Body of pancreas (tissue), 4 donors: ENCODE data around the gene PIK3CG.

Experiments
- POLR2A ChIP-seq, 3 donors: fragments of 450-650 bp; IDR thresholded peaks; one replicate each; pipeline ENCODE4 v1.6.1; 2016; ENCODE audit warnings: antibody characterized with exemption in 3 of 3, mild to moderate bottlenecking in 2 of 3
- TF ChIP-seq, protein P1 (sequence below), 7 experiments: fragments of 450-650 bp in 4 of 7; fragments of 200-600 bp in 3 of 7; sonication (generic) in 3 of 7; IDR thresholded peaks; one replicate each; pipeline ENCODE4 v1.5.1; 2016 to 2019; ENCODE audit warnings: antibody characterized with exemption in 7 of 7

DNA sequence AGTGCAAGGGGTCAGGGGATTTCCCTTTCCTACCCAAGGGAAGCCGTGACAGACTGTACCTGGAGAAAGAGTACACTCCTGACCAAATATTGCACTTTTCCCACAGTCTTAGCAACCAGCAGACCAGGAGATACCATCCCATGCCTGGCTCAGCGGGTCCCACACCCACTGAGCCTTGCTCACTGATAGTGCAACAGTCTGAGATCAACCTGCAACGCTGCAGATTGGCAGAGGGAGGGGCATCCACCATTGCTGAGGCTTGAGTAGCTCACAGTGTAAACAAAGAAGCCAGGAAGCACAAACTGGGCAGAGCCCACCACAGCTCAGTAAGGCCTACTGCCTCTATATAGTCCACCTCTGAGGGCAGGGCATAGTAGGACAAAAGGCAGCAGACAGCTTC, 53.9 kb downstream of the PIK3CG start:
- TF ChIP-seq, protein P1, sequence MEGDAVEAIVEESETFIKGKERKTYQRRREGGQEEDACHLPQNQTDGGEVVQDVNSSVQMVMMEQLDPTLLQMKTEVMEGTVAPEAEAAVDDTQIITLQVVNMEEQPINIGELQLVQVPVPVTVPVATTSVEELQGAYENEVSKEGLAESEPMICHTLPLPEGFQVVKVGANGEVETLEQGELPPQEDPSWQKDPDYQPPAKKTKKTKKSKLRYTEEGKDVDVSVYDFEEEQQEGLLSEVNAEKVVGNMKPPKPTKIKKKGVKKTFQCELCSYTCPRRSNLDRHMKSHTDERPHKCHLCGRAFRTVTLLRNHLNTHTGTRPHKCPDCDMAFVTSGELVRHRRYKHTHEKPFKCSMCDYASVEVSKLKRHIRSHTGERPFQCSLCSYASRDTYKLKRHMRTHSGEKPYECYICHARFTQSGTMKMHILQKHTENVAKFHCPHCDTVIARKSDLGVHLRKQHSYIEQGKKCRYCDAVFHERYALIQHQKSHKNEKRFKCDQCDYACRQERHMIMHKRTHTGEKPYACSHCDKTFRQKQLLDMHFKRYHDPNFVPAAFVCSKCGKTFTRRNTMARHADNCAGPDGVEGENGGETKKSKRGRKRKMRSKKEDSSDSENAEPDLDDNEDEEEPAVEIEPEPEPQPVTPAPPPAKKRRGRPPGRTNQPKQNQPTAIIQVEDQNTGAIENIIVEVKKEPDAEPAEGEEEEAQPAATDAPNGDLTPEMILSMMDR (IDR thresholded peaks at IDR 0.05): no peak
- no peak for TF ChIP-seq POLR2A (IDR thresholded peaks at IDR 0.05)
